Ectodermal cell (in vitro differentiated cells): ENCODE data around the gene LARP6. TPM values are rescaled to one million over a fixed set of nuclear protein-coding genes. Genes with fewer than 3 reads are reported as not detected.

ENCODE experiments used
- H3K27ac ChIP-seq: 2 replicates; pipeline ENCODE4 v1.7.0; 2013; ENCODE audit warnings: mild to moderate bottlenecking, low read depth, low read length; ENCODE audit not compliant: insufficient read depth, poor library complexity, severe bottlenecking
- H3K27me3 ChIP-seq: 2 replicates; pipeline ENCODE4 v1.7.0; 2013; ENCODE audit warnings: mild to moderate bottlenecking, low read length; ENCODE audit not compliant: insufficient read depth, control insufficient read depth, poor library complexity, severe bottlenecking
- H3K36me3 ChIP-seq: one replicate; pipeline ENCODE4 v1.7.0; 2013; ENCODE audit warnings: low read length; ENCODE audit not compliant: control insufficient read depth, insufficient read depth
- H3K4me1 ChIP-seq: one replicate; pipeline ENCODE4 v1.7.0; 2013; ENCODE audit warnings: low read length; ENCODE audit not compliant: control insufficient read depth, insufficient read depth
- H3K4me3 ChIP-seq: 2 replicates; pipeline ENCODE4 v1.7.0; 2013; ENCODE audit warnings: low read depth, low read length, control low read depth; ENCODE audit not compliant: insufficient read depth
- H3K9me3 ChIP-seq: 2 replicates; pipeline ENCODE4 v1.7.0; 2013; ENCODE audit warnings: mild to moderate bottlenecking, low read length, moderate library complexity; ENCODE audit not compliant: control insufficient read depth
- WGBS, 2 experiments: methylation state at CpG; one replicate each; pipeline ENCODE4 v1.1.7; 2013; ENCODE audit warnings: missing lambda C conversion rate in 2 of 2; 5-methylcytosine and 5-hydroxymethylcytosine counted together
- polyA plus RNA-seq, 4 experiments: library from polyadenylated mRNA; stranded (reverse); fragments of 50-300 nt; gene quantifications; one replicate each; pipeline ENCODE4 v1.2.3, GENCODE V29; 2013

Gene LARP6
- 17.0 TPM for polyA plus RNA-seq (2013, experiment 1 of 4)
- 14.7 TPM for polyA plus RNA-seq (2013, experiment 2 of 4)
- 11.9 TPM for polyA plus RNA-seq (2013, experiment 3 of 4)
- 11.9 TPM for polyA plus RNA-seq (2013, experiment 4 of 4)

DNA sequence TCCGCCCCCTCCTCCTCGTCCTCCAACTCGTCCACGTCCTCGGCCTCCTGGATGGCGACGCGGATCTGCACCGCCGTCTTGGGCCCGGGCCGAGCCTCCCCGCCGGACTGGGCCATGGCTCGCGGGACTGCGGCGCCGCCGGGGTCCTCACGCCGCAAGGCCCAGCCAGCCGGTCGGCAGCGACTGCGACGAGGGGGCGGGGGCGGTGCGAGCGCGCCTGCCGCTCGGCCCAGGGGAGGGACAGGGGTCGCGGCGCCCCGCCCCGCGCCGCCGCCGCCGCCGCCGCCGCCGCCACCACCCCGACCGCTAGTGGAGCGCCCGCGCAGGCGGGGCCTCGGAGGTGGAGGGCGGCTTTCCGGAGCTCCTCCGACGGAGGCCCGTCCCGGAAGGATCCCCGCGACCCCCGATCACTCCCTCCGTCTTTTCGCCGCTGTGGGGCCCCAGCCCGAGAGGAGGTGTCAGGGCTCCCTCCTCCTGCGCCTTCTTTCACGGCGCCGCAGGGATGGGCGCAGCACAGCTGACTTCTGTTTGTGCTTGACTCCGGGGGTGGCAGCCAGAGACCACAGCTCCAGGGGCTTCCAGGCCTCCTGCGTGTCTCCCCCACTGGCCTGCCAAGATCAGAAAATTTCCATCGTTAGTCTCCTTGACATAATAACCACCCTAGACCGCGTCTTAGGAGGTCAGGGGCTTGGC lies at the start of gene LARP6:
Gene LARP6, minus strand, starts transcription at position 185 of the 693 bp plus-strand sequence. Its CDS starts 69 bp downstream, at position 116.
- Histone ChIP-seq H3K9me3 (no peaks in the 10 kb centered on the region), H3K4me3 (peak within 1 kb of the TSS; percentile 81), H3K4me1 (no peaks in the 10 kb centered on the region), H3K27ac (no peak within 1 kb of the TSS), H3K27me3 (peaks cover 14% of the 10 kb centered on the region), H3K36me3 (no peaks in the 10 kb centered on the region)
- 1% methylated on average over 78 of the region's 78 CpGs for WGBS, 2 experiments

DNA sequence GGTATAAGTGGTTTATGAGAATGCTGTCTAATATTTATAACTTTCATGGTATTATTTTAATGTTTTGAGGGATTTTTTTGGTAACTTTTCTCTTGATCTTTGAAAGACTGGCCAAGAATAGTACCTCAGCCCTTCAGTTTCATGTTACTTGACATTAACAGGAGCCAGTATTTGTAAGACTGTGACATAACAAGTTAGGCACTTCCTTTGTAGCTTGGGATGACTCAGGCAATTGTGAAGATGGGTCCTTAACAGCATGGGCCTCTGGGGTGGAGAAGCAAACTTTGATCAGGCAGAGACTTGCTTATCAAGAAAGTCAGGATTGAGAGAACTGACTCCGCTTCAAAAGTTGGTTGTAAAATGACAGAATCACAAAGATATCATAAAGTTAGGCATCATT lies 48.1 kb upstream of the LARP6 start:
- 92 to 97% methylated on average over 1 of the region's 1 CpG for WGBS, 2 experiments
- no peaks in the 10 kb centered on the region for H3K9me3 ChIP-seq
- peaks cover 6% of the 10 kb centered on the region for H3K36me3 ChIP-seq

DNA sequence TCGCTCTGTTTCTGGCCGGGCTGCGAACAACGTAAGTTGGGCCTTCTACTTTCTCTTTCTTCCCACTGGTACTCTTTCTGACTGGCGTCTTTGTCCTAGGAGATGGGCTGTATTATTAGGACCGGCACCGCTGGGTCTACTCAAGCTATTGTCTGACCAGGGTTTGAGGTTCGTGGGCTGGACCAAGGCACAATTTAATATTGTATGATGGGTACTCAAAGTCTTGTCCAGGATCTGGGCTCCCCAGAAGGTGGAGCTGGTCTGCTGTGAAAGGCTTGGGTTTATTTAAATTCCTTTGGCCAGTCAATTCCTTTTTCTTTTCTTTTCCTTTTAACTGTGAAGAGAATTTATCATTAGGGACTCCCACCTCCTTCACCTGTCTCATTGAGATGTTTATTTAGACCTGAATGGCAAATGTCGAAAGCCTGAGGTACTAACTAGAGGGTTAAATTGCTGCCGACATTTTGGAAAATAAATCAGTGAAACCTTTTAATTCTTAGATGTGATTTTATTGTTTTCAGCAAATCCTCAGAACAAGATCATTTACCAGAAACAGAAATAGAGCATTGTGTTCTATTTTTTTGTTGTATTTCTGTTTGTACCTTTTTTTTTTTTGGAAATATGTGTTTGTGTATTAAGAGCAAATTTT lies 39.1 kb upstream of the LARP6 start:
- Histone ChIP-seq H3K4me1 (peaks cover 11% of the 10 kb centered on the region), H3K27me3 (no peaks in the 10 kb centered on the region), H3K27ac (peak overlapping the region; percentile 56), H3K4me3 (peak overlapping the region; percentile 61), H3K36me3 (no peaks in the 10 kb centered on the region), H3K9me3 (no peaks in the 10 kb centered on the region)
- WGBS, 2 experiments = 12 to 14% methylated on average over 10 of the region's 10 CpGs

More for the DNA sequence above, 48.1 kb upstream of the LARP6 start:
- no peak overlapping the region for H3K4me3 ChIP-seq
- H3K4me1 ChIP-seq = no peaks in the 10 kb centered on the region
- no peak overlapping the region for H3K27ac ChIP-seq
- H3K27me3 ChIP-seq = no peaks in the 10 kb centered on the region

DNA sequence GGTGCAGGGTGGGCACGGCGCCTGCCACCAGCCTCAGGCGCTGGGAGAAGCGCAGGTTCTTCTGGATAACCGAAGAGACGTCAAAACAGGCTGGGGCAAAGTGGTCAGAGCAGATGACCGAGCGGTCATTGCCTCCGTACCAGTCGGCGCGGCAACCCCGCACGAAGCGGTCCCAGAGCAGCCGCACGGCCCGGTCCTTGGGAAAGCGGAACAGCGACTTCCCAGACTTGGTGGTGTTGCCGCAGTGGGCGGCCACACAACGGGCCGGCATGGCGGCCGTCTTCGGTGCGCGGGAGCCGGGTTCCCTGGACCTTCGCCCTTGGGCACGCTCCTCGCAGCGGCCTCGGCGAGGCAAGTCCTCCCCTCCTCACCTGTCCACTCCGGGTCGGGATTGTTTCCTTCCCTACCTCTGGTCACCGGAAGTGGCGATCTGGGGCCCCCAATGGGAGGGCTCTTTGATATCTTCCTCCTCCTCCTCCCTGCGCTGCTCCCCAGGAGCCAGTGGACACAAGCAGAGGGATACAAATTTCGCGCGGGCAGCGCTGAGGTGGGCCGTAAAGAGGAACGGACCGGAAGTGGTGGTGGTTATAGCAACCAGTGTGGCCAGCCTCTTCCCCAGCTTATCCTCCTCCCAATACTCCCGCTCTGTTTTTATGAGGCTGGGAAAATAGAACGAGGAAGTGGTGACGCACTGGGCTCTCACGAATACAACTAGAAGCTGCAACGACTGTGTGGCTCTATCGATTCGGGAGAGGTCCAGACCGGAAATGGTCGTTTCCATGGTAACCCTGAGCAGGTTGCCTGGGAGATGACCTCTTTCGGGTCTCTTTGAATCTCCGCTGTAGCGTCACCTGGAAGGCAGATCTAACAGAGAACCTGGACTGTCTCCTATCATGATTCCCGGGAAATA lies 38.3 kb upstream of the LARP6 start, which contains the start of the genes LRRC49 and THAP10:
Gene LRRC49, plus strand, starts transcription at position 825 of the 910 bp plus-strand sequence. Its CDS starts 69 bp downstream, at position 894.
Gene THAP10, minus strand, starts transcription at position 432 of the 910 bp plus-strand sequence. Its CDS starts 161 bp downstream, at position 271.
- Histone ChIP-seq H3K27ac (peak within 1 kb of the TSS; percentile 56), H3K27me3 (no peaks in the 10 kb centered on the region), H3K4me1 (peaks cover 11% of the 10 kb centered on the region), H3K9me3 (no peaks in the 10 kb centered on the region), H3K36me3 (no peaks in the 10 kb centered on the region), H3K4me3 (peak within 1 kb of the TSS; percentile 61)
- 0% methylated on average over 60 to 61 of the region's 61 CpGs for WGBS, 2 experiments

DNA sequence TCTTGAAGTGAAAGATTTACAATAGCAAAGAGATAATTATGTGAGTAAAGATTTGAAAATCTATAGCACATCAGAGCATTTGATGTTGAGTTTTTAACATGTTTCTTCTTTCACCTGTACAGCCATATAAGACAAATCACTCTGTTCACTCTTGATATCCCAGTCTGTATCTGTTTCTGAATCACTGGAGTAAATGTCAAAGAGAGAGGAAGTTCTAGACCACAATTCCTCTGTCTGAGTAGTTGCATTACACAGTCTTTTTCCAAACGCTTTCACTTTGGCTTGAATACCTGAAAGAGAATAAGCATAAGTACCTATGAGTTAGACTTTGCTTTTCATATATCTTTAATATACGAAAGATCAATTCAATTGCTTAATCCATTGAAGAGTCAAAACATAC lies 28.4 kb upstream of the LARP6 start:
- WGBS, 2 experiments = 83 to 88% methylated on average over 1 to 2 of the region's 2 CpGs
- H3K27me3 ChIP-seq = no peaks in the 10 kb centered on the region
- no peak overlapping the region for H3K4me3 ChIP-seq
- no peaks in the 10 kb centered on the region for H3K4me1 ChIP-seq
- no peak overlapping the region for H3K27ac ChIP-seq
- H3K36me3 ChIP-seq = no peaks in the 10 kb centered on the region
- H3K9me3 ChIP-seq = no peaks in the 10 kb centered on the region

DNA sequence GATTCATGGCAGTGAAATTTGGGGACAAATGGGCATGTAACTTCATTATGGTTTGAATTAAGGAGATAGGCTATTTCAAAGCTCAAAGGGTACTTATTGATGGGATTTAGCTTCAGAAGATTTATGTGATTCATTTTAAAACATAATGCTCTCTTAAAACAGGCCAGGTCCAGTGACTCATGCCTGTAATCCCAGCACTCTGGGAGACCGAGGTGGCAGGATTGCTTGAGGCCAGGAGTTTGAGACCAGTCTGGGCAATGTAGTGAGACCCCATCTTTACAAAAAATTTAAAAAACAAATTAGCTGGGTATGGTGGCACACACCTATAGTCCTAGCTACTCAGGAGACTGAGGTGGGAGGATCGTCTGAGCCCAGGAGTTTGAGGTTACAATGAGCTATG lies 26.8 kb upstream of the LARP6 start:
- H3K9me3 ChIP-seq = no peaks in the 10 kb centered on the region
- H3K4me3 ChIP-seq = no peak overlapping the region
- H3K27ac ChIP-seq = no peak overlapping the region
- no peaks in the 10 kb centered on the region for H3K4me1 ChIP-seq
- no peaks in the 10 kb centered on the region for H3K27me3 ChIP-seq
- 84 to 93% methylated on average over 2 of the region's 2 CpGs for WGBS, 2 experiments
- H3K36me3 ChIP-seq = no peaks in the 10 kb centered on the region

DNA sequence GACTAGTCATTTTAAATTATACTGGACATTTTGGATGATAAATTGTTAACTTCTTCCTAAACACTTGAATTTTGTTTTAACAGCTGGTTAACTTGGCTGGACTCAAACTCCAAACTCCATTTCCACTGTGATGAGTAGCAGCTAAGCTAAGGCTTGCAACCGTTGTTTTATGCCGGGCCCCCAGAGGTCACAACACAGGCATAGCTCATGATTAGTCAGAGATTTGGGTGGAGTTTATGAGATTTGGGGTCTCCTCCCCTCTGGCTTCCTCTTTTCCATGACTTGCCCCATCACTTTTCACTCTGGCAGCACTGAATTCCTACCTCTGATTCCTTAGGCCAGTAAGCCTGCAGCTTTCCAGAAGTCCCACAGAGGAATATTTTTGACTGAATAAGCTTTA lies 25.4 kb upstream of the LARP6 start:
- no peaks in the 10 kb centered on the region for H3K27me3 ChIP-seq
- no peaks in the 10 kb centered on the region for H3K36me3 ChIP-seq
- WGBS, 2 experiments = 100% methylated on average over 2 of the region's 2 CpGs
- no peaks in the 10 kb centered on the region for H3K4me1 ChIP-seq
- H3K9me3 ChIP-seq = no peaks in the 10 kb centered on the region
- no peak overlapping the region for H3K4me3 ChIP-seq
- H3K27ac ChIP-seq = no peak overlapping the region

DNA sequence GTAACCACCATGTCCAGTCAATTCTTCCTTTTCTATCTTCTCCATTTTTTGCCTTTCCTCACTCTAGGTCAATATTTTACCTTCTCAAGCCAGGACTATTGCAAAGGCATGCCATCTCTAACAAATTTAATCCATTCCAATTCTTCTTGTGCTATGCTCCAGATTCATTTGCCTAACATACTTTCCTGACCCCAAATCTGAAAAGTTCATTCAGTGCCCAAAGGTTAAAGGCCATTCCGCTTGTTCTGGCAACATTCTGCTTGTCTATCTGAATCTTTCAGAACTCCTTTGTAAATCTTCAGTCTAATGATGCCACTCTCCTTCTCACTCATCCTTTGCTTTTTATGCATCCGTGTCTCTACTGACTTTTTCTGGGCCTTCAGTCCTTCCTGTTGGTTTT lies 22.7 kb upstream of the LARP6 start:
- Histone ChIP-seq H3K27ac (no peak overlapping the region), H3K9me3 (no peaks in the 10 kb centered on the region), H3K4me3 (no peak overlapping the region), H3K36me3 (no peaks in the 10 kb centered on the region), H3K27me3 (no peaks in the 10 kb centered on the region), H3K4me1 (no peaks in the 10 kb centered on the region)
- WGBS, 2 experiments = 80 to 88% methylated on average over 2 of the region's 2 CpGs

DNA sequence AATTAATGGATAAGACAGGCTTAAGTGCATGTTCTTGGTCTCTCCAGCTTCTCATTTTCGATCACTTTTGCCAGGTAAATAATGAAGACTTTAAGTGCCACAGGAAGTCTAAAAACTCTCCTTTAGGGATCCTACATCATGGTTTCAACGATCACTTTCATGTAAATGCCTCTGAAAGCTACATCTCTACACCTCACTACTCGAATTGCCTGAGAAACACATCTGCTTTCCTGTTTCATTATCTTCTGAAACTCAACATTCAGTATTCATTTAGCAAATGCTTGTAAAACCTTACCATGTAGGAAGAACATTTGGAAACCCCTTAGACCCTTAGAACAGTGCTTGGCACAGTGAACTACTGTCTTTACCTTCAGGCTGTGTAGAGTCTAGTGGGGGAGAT lies 22.1 kb upstream of the LARP6 start:
- Histone ChIP-seq H3K27me3 (no peaks in the 10 kb centered on the region), H3K27ac (no peak overlapping the region), H3K4me1 (no peaks in the 10 kb centered on the region), H3K36me3 (no peaks in the 10 kb centered on the region), H3K9me3 (no peaks in the 10 kb centered on the region), H3K4me3 (no peak overlapping the region)
- WGBS, 2 experiments = 77 to 86% methylated on average over 3 of the region's 3 CpGs
